Measurements from ENCODE around the gene ERO1A.

ERO1A gene

GRCh38 chr14:52656905-52657304 is 38.5 kb downstream of the ERO1A start:
- TF ChIP-seq USF1 (IDR thresholded peaks at IDR 0.05), result no peak

- TF ChIP-seq REST (IDR thresholded peaks at IDR 0.05; ENCODE audit: low read depth) (no peak), TCF12 (IDR thresholded peaks at IDR 0.05; ENCODE audit: low read depth) (no peak), TEAD4 (IDR thresholded peaks at IDR 0.05) (no peak)
These were observed 44.6 kb downstream of the ERO1A start for GRCh38 chr14:52650774-52651173.

DNA sequence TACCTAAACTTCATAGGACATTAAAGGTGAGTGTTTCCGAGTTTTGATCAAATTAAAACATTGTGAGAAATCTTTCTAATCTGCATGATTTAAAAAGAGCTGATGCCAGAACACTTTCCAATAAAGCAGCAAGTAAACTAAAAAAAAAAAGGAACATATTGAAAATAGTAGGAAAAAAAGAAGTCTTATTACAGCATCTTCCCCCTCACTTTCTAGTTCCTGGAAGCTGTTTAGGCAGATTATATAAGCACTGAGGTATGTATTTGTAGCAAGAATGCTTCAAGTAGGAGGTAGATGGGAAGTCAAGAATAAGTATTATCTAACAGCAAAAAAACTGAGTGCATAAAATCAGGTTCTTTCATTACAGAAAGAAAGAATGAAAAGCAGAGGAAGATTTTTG is 45.8 kb downstream of the ERO1A start:
- TF ChIP-seq EP300 (IDR thresholded peaks at IDR 0.05; ENCODE audit: borderline replicate concordance) (no peak), EGR1 (IDR thresholded peaks at IDR 0.05) (no peak)

- TF ChIP-seq CEBPB (IDR thresholded peaks at IDR 0.05) (no peak), TCF12 (IDR thresholded peaks at IDR 0.05; ENCODE audit: low read depth) (no peak), USF1 (IDR thresholded peaks at IDR 0.05) (no peak)
These were observed 53.6 kb downstream of the ERO1A start for GRCh38 chr14:52641745-52642144.

GRCh38 chr14:52640137-52640536 is 55.2 kb downstream of the ERO1A start:
- no peak for TF ChIP-seq CREB1 (IDR thresholded peaks at IDR 0.05; ENCODE audit: low read depth)

DNA sequence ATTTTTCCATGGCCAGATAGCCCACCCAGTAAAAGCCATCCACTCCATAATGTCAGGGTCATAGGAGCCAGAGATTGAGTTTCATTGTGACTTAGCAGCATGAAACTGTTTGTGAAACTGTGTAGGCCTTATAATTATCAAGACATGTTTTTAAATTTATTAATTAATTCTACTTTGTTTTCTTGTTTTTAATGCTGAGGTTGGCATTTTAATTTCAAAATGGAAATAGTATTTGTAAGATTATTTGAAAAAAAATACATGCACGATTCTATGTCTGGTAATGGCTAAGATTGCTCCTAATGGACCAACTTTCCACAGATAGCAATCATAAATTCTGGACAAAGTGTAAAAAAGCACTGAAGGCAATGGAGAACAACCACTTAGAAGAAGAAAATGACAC is 75.7 kb downstream of the ERO1A start:
- TF ChIP-seq TAF1 (IDR thresholded peaks at IDR 0.05; ENCODE audit: low read depth) (no peak), USF1 (IDR thresholded peaks at IDR 0.05) (no peak), ZBTB7A (IDR thresholded peaks at IDR 0.05; ENCODE audit: low read depth) (no peak), TEAD4 (IDR thresholded peaks at IDR 0.05) (no peak), EGR1 (IDR thresholded peaks at IDR 0.05) (no peak), CREB1 (IDR thresholded peaks at IDR 0.05; ENCODE audit: low read depth) (no peak), REST (IDR thresholded peaks at IDR 0.05; ENCODE audit: low read depth) (no peak), RAD21 (IDR thresholded peaks at IDR 0.05; ENCODE audit: low read depth) (no peak), FOXM1 (IDR thresholded peaks at IDR 0.05; ENCODE audit: borderline replicate concordance, low read depth) (no peak), NFIC (IDR thresholded peaks at IDR 0.05) (no peak), YY1 (IDR thresholded peaks at IDR 0.05; ENCODE audit: low read depth) (no peak), MAX (IDR thresholded peaks at IDR 0.05) (no peak)

DNA sequence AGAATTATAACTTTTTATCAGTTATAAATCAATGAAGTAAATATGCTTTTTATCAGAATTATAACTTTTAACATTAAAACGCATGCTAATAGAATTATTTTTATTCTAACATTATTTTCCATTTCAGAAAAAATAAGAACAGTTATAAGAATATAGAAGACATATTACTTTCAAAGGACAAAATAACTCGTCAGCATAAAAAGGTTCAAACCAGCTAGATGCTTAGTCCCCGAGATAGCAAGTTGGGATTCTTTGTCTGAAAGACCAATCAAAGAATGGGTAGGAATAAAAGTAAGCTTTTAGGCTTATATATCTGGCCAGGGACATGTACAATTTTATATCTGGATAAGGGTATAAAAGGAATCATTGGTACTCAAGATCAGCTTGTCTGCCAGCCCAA is 76.8 kb downstream of the ERO1A start:
- TF ChIP-seq EP300 (IDR thresholded peaks at IDR 0.05; ENCODE audit: borderline replicate concordance), result no peak
- no peak for TF ChIP-seq TAF1 (IDR thresholded peaks at IDR 0.05; ENCODE audit: low read depth)
- TF ChIP-seq NFIC (IDR thresholded peaks at IDR 0.05), result no peak
- no peak for TF ChIP-seq TEAD4 (IDR thresholded peaks at IDR 0.05)

DNA sequence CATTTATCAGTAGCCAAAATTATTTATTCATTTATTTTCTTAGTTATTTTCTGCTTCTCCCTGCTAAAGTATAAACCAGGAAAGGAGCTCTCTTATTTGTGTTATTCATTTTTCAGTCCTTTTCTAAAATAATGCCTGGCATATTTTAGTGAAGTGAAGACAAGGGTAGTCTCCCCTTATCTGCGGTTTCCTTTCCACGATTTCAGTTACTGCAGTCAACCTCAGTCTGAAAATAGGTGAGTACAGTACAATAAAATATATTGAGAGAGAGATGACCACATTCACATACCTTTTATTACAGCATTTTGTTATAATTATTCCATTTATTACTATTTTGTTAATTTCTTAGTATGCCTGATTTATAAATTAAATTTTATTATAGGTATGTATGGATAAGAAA is 85.2 kb downstream of the ERO1A start:
- no peak for TF ChIP-seq MAX (IDR thresholded peaks at IDR 0.05)
- no peak for TF ChIP-seq EP300 (IDR thresholded peaks at IDR 0.05; ENCODE audit: borderline replicate concordance)
- no peak for TF ChIP-seq YY1 (IDR thresholded peaks at IDR 0.05; ENCODE audit: low read depth)
- TF ChIP-seq CEBPB (IDR thresholded peaks at IDR 0.05), result no peak
- TF ChIP-seq TCF12 (IDR thresholded peaks at IDR 0.05; ENCODE audit: low read depth), result no peak
- no peak for TF ChIP-seq REST (IDR thresholded peaks at IDR 0.05; ENCODE audit: low read depth)
- no peak for TF ChIP-seq USF1 (IDR thresholded peaks at IDR 0.05)
- no peak for TF ChIP-seq NFIC (IDR thresholded peaks at IDR 0.05)
- TF ChIP-seq RAD21 (IDR thresholded peaks at IDR 0.05; ENCODE audit: low read depth), result no peak
- TF ChIP-seq TAF1 (IDR thresholded peaks at IDR 0.05; ENCODE audit: low read depth), result no peak
- no peak for TF ChIP-seq EGR1 (IDR thresholded peaks at IDR 0.05)
- TF ChIP-seq TEAD4 (IDR thresholded peaks at IDR 0.05), result no peak
- TF ChIP-seq CREB1 (IDR thresholded peaks at IDR 0.05; ENCODE audit: low read depth), result no peak

Data from Ishikawa (cell line).